Activated naive CD4-positive, alpha-beta T cell treated with anti-CD3 and anti-CD28 coated beads for 36 hours (primary cell): Measurements from ENCODE around the gene PPP4R4. TPM values are rescaled to one million over a fixed set of nuclear protein-coding genes. Genes with fewer than 3 reads are reported as not detected.
"Not testable (repeated sequence)": the region's sequence is repeated elsewhere in the genome, so short reads cannot be mapped to it uniquely, and the experiment has no call there.

Source experiments
- CTCF ChIA-PET: fragments of 350-600 bp; sonication (Branson Sonifier 250); formaldehyde crosslinking; loops from one replicate; lab custom pipeline; 2021; ENCODE audit warnings: antibody characterized with exemption; lab: Charles Lee
- DNase-seq: peaks from one replicate; pipeline ENCODE4 v3.0.0-alpha.2; 2020
- H3K27ac Mint-ChIP-seq: one replicate; pipeline ENCODE4 v1.8.0; 2021; ENCODE audit warnings: mild to moderate bottlenecking, mixed read lengths
- H3K27me3 Mint-ChIP-seq: one replicate; pipeline ENCODE4 v1.8.0; 2021; ENCODE audit warnings: low read depth, mixed read lengths
- H3K36me3 Mint-ChIP-seq: one replicate; pipeline ENCODE4 v1.8.0; 2021; ENCODE audit warnings: low read depth, mixed read lengths
- H3K4me1 Mint-ChIP-seq: one replicate; pipeline ENCODE4 v1.8.0; 2021; ENCODE audit warnings: low read depth, mixed read lengths
- H3K4me3 Mint-ChIP-seq: one replicate; pipeline ENCODE4 v1.8.0; 2021; ENCODE audit warnings: mild to moderate bottlenecking, moderate library complexity, mixed read lengths
- H3K9me3 Mint-ChIP-seq: one replicate; pipeline ENCODE4 v1.8.0; 2021; ENCODE audit warnings: mixed read lengths
- intact Hi-C: fragments of 100-400 bp; cut with micrococcal nuclease; formaldehyde crosslinking; loops from one replicate; pipeline ENCODE4 v1.15.1; 2023
- total RNA-seq, 2 experiments: library from RNA; stranded (reverse); gene quantifications; one replicate each; pipeline ENCODE4 v1.2.3, GENCODE V29; 2021

The PPP4R4 gene
- total RNA-seq, 2 experiments from 2014 or later, result 13.2 to 13.9 TPM

GRCh38 chr14:94153750-94154342 is 20.3 kb upstream of the PPP4R4 start:
- no peak for DNase-seq
- CTCF ChIA-PET, result interaction anchor here (1.8 kb wide), 1 partner anchor 17 kb away, joined by 7 read pairs; no protein-coding TSS in a partner anchor
- H3K9me3 Mint-ChIP-seq, result no peaks in the 10 kb centered on the region
- intact Hi-C loops, result no loop called here
- no peaks in the 10 kb centered on the region for H3K36me3 Mint-ChIP-seq
- peaks cover 18% of the 10 kb centered on the region for H3K4me1 Mint-ChIP-seq
- H3K27me3 Mint-ChIP-seq, result no peaks in the 10 kb centered on the region
- no peak overlapping the region for H3K4me3 Mint-ChIP-seq
- H3K27ac Mint-ChIP-seq, result no peak overlapping the region

- DNase-seq, H3K9me3 Mint-ChIP-seq, H3K36me3 Mint-ChIP-seq, H3K27me3 Mint-ChIP-seq, H3K4me3 Mint-ChIP-seq, intact Hi-C loops: not testable (repeated sequence)
- CTCF ChIA-PET, result interaction anchor here (0.5 kb wide), 1 partner anchor 68 kb away, joined by 3 read pairs; no protein-coding TSS in a partner anchor
- Mint-ChIP-seq H3K4me1 (peaks cover 35% of the 10 kb centered on the region), H3K27ac (peak overlapping the region; percentile 19)
These were observed 18.0 kb upstream of the PPP4R4 start for GRCh38 chr14:94156143-94156542.

- intact Hi-C loops, result no loop called here
- no peak overlapping the region for H3K4me3 Mint-ChIP-seq
- peak overlapping the region; percentile 18 for H3K27ac Mint-ChIP-seq
- H3K4me1 Mint-ChIP-seq, result peaks cover 44% of the 10 kb centered on the region
- H3K9me3 Mint-ChIP-seq, result no peaks in the 10 kb centered on the region
- no peaks in the 10 kb centered on the region for H3K27me3 Mint-ChIP-seq
- H3K36me3 Mint-ChIP-seq, result no peaks in the 10 kb centered on the region
- DNase-seq, result no peak
- CTCF ChIA-PET, result interaction anchor here (0.7 to 1.8 kb wide), 4 partner anchors 12 to 207 kb away, joined by 3 to 6 read pairs (median 4); no protein-coding TSS in a partner anchor
These were observed 16.9 kb upstream of the PPP4R4 start for GRCh38 chr14:94157197-94157596.

GRCh38 chr14:94158239-94158883 is 15.8 kb upstream of the PPP4R4 start:
- Mint-ChIP-seq H3K4me1 (peaks cover 53% of the 10 kb centered on the region), H3K9me3 (no peaks in the 10 kb centered on the region), H3K27ac (no peak overlapping the region), H3K4me3 (no peak overlapping the region), H3K36me3 (no peaks in the 10 kb centered on the region), H3K27me3 (no peaks in the 10 kb centered on the region)
- intact Hi-C loops, result no loop called here
- peak; percentile 54 for DNase-seq
- CTCF ChIA-PET, result interaction anchor here (1.0 to 1.8 kb wide), 4 partner anchors 10 to 198 kb away, joined by 3 to 6 read pairs (median 3); no protein-coding TSS in a partner anchor

- Mint-ChIP-seq H3K4me3 (no peak overlapping the region), H3K27me3 (no peaks in the 10 kb centered on the region), H3K27ac (no peak overlapping the region), H3K9me3 (no peaks in the 10 kb centered on the region), H3K4me1 (peaks cover 75% of the 10 kb centered on the region), H3K36me3 (no peaks in the 10 kb centered on the region)
- CTCF ChIA-PET, result interaction anchor here (0.9 to 5.6 kb wide), 4 partner anchors 10 to 24 kb away, joined by 3 to 26 read pairs (median 6); no protein-coding TSS in a partner anchor
- intact Hi-C loops, result loop anchor here (5.0 kb wide), 1 partner anchor 199 kb away; no protein-coding TSS in a partner anchor
- DNase-seq, result no peak
These were observed 13.1 kb upstream of the PPP4R4 start for GRCh38 chr14:94161058-94161457.

GRCh38 chr14:94161981-94162380 is 12.1 kb upstream of the PPP4R4 start:
- peak; percentile 32 for DNase-seq
- CTCF ChIA-PET, result interaction anchor here (0.7 to 5.6 kb wide), 5 partner anchors 18 to 123 kb away, joined by 3 to 26 read pairs (median 5); no protein-coding TSS in a partner anchor
- H3K9me3 Mint-ChIP-seq, result no peaks in the 10 kb centered on the region
- H3K27me3 Mint-ChIP-seq, result peaks cover 2% of the 10 kb centered on the region
- H3K4me1 Mint-ChIP-seq, result peaks cover 74% of the 10 kb centered on the region
- peak overlapping the region; percentile 38 for H3K27ac Mint-ChIP-seq
- no peak overlapping the region for H3K4me3 Mint-ChIP-seq
- no peaks in the 10 kb centered on the region for H3K36me3 Mint-ChIP-seq
- intact Hi-C loops, result loop anchor here (5.0 kb wide), 1 partner anchor 200 kb away; no protein-coding TSS in a partner anchor

- intact Hi-C loops, result loop anchor here (5.0 kb wide), 1 partner anchor 200 kb away; no protein-coding TSS in a partner anchor
- CTCF ChIA-PET, result interaction anchor here (0.7 to 5.6 kb wide), 6 partner anchors 9 to 124 kb away, joined by 3 to 26 read pairs (median 4); no protein-coding TSS in a partner anchor
- Mint-ChIP-seq H3K27ac (peak overlapping the region; percentile 38), H3K36me3 (no peaks in the 10 kb centered on the region), H3K27me3 (peaks cover 2% of the 10 kb centered on the region), H3K9me3 (no peaks in the 10 kb centered on the region), H3K4me1 (peaks cover 71% of the 10 kb centered on the region), H3K4me3 (no peak overlapping the region)
- DNase-seq, result no peak
These were observed 11.7 kb upstream of the PPP4R4 start for GRCh38 chr14:94162466-94162865.

- Mint-ChIP-seq H3K36me3 (no peaks in the 10 kb centered on the region), H3K9me3 (no peaks in the 10 kb centered on the region), H3K27me3 (peaks cover 2% of the 10 kb centered on the region), H3K27ac (peak overlapping the region; percentile 85), H3K4me1 (peaks cover 58% of the 10 kb centered on the region), H3K4me3 (no peak overlapping the region)
- intact Hi-C loops, result loop anchor here (1.0 to 5.0 kb wide), 2 partner anchors 11 to 201 kb away; partner anchors contain the start of gene PPP4R4
- peak; percentile 53 for DNase-seq
- CTCF ChIA-PET, result interaction anchor here (0.8 to 5.6 kb wide), 3 partner anchors 26 to 35 kb away, joined by 3 to 26 read pairs (median 15); no protein-coding TSS in a partner anchor
These were observed 10.3 kb upstream of the PPP4R4 start for GRCh38 chr14:94163796-94164195.

- peaks cover 2% of the 10 kb centered on the region for H3K27me3 Mint-ChIP-seq
- H3K36me3 Mint-ChIP-seq, result no peaks in the 10 kb centered on the region
- peaks cover 51% of the 10 kb centered on the region for H3K4me1 Mint-ChIP-seq
- CTCF ChIA-PET, result interaction anchor here (0.8 to 5.6 kb wide), 3 partner anchors 27 to 225 kb away, joined by 3 to 26 read pairs (median 3); no protein-coding TSS in a partner anchor
- H3K27ac Mint-ChIP-seq, result peak overlapping the region; percentile 85
- DNase-seq, result peak; percentile 82
- H3K9me3 Mint-ChIP-seq, result no peaks in the 10 kb centered on the region
- peak overlapping the region; percentile 31 for H3K4me3 Mint-ChIP-seq
- intact Hi-C loops, result loop anchor here (1.0 to 5.0 kb wide), 2 partner anchors 9 to 203 kb away; partner anchors contain the start of gene PPP4R4
These were observed 9.3 kb upstream of the PPP4R4 start for GRCh38 chr14:94164685-94165431.

GRCh38 chr14:94165744-94166143 is 8.4 kb upstream of the PPP4R4 start:
- H3K4me1 Mint-ChIP-seq, result peaks cover 44% of the 10 kb centered on the region
- H3K36me3 Mint-ChIP-seq, result no peaks in the 10 kb centered on the region
- CTCF ChIA-PET, result interaction anchor here (0.6 to 5.6 kb wide), 4 partner anchors 28 to 226 kb away, joined by 3 to 26 read pairs (median 4); no protein-coding TSS in a partner anchor
- intact Hi-C loops, result no loop called here
- no peaks in the 10 kb centered on the region for H3K9me3 Mint-ChIP-seq
- H3K27me3 Mint-ChIP-seq, result peaks cover 2% of the 10 kb centered on the region
- peak overlapping the region; percentile 60 for H3K27ac Mint-ChIP-seq
- no peak overlapping the region for H3K4me3 Mint-ChIP-seq
- DNase-seq, result peak; percentile 17

GRCh38 chr14:94170136-94170535 is 4.0 kb upstream of the PPP4R4 start:
- peaks cover 2% of the 10 kb centered on the region for H3K27me3 Mint-ChIP-seq
- H3K4me1 Mint-ChIP-seq, result peaks cover 8% of the 10 kb centered on the region
- no peak overlapping the region for H3K4me3 Mint-ChIP-seq
- no peak for DNase-seq
- H3K36me3 Mint-ChIP-seq, result no peaks in the 10 kb centered on the region
- CTCF ChIA-PET, result interaction anchor here (0.6 to 2.5 kb wide), 7 partner anchors 9 to 230 kb away, joined by 3 to 13 read pairs (median 5); no protein-coding TSS in a partner anchor
- no peak overlapping the region for H3K27ac Mint-ChIP-seq
- no peaks in the 10 kb centered on the region for H3K9me3 Mint-ChIP-seq
- intact Hi-C loops, result loop anchor here (10.0 kb wide), 1 partner anchor 985 kb away; the partner anchor contains the start of genes LYSET and MOAP1
